NCI-H2107 (cell line): ENCODE measurements around the gene PLD6.
"Not testable (repeated sequence)": the region's sequence is repeated elsewhere in the genome, so short reads cannot be mapped to it uniquely, and the experiment has no call there.

Experiments used
- DNase-seq: peaks from one replicate; lab custom pipeline; 2025; lab: John Stamatoyannopoulos, UW

Gene PLD6, protein sequence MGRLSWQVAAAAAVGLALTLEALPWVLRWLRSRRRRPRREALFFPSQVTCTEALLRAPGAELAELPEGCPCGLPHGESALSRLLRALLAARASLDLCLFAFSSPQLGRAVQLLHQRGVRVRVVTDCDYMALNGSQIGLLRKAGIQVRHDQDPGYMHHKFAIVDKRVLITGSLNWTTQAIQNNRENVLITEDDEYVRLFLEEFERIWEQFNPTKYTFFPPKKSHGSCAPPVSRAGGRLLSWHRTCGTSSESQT

GRCh38 chr17:17206124-17206912, at the start of gene PLD6:
PLD6 (minus strand) TSS chr17:17206333; CDS start chr17:17206286, 47 bp downstream.
- peak; percentile 87 for DNase-seq

- DNase-seq, result not testable (repeated sequence)
Measured at GRCh38 chr17:17255689-17256088, 49.6 kb upstream of the PLD6 start.

DNA sequence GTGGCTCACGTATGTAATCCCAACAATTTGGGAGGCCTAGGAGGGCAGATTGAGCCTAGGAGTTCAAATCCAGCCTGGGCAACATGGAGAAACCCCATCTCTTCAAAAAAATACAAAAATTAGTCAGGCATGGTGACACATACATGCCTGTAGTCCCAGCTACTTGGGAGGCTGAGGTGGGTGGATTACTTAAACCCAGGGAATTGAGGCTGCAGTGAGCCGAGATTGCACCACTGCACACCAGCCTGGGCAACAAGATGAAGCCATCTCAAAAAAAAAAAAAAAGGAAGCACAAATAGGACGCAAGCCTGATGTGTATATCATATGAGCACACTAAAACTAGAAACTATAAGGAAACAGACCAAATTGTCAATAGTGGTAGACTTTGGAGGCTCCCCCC, 47.9 kb upstream of the PLD6 start:
- DNase-seq, result no peak

- DNase-seq, result no peak
Measured at GRCh38 chr17:17253406-17253805, 47.3 kb upstream of the PLD6 start.

DNA sequence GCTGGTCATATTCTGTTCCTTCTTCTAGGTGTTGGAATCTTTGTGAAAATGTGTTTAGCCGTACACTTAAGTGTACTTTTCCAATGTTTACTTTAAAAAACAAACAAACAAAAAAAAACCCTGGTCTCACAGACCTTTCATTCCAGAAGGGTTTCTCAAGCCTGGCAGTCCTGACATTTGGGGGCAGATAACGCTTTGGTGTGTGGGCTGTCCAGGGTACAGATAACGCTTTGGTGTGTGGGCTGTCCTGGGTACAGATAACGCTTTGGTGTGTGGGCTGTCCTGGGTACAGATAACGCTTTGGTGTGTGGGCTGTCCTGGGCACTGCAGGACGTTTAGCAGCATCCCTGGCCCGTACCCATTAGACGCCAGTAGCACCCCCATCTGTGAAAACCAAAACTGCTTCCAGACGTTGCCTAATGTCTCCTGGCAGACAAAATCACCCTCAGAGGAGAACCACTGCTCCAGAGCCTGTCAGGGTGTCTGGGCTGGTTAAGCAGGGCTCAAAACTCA, 46.1 kb upstream of the PLD6 start:
- DNase-seq, result no peak

DNA sequence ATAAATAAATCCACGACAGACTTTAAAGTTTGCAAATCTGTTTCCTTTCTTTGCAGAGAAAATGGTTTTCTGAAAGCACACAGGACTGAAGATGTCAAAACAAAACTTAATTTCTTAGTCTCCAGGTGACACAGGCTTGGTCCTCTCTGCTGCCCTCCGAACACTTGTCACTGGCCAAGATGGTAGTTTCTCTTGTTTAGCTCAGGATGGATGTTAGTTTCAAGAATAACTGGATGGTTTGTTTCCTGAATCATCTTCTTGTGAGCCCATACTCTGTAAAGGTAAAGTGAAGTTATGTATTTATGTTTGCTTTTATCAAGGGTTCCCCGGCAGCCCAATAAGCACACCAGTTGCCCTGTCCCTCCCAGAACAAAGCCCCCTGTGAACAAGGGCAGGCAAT, 40.7 kb upstream of the PLD6 start:
- no peak for DNase-seq

DNA sequence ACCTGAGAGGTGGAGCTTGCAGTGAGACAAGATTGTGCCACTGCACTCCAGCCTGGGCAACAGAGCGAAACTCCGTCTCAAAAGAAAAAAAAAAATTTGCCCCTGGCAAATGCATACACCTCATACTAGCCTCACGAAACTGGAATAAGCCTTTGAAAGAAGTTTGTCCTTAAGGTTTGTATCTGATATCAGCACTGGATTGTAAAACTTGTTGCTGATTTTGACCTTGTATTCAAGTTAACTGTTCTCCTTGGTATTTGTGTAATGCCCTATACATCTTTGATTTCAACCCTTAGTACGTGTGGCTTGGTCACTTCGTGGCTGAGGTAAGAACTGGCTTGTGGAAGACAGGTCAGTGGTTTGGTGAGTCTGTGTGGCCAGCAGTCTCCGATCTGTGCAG, 37.0 kb upstream of the PLD6 start:
- no peak for DNase-seq

- DNase-seq, result no peak
Measured at GRCh38 chr17:17242246-17242645, 36.1 kb upstream of the PLD6 start.

GRCh38 chr17:17241656-17242055, 35.5 kb upstream of the PLD6 start:
- DNase-seq, result no peak

- DNase-seq, result no peak
Measured at GRCh38 chr17:17239832-17240231, 33.7 kb upstream of the PLD6 start.

DNA sequence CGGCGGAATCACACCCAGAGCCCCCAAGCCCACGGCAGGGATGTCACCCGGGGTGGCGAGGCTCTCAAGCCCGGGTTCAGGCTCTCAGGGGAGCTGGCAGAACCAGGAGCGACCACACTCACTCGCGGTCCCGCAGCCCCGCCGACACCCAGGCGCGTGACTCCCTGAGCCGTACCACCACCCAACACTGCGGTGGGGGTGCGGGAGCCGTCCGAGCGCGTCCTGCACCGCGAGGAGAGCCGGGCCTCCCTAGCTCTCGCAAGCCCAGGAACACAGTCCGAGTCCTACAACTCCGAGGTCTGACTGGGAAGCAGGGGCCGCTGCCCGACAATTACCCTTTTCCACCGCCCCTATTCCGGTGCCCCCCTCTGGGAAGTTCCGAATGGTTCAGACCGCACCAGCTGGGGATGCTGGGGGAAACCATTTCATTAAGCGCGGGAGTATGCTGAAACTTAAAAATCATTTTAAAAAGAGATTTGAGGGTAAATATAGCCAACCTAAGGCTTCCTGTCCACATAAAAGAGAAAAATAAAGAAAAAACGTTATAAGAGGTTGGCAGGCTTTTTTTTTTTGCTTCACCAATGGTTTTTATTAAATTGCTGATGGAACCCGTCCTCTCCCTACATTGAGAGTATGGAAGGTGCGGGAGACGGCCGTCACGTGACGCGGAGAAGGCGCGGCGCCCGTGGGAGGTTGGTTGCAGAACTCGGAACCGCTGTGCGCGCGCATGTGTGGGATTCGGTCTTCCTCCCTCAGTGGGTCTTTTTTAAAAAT, 31.1 kb upstream of the PLD6 start, which contains the start of gene FLCN:
FLCN (minus strand) TSS at position 143 of the 774 bp plus-strand sequence. CDS start 9,031 bp downstream, outside the sequence.
- DNase-seq, result peak; percentile 26

GRCh38 chr17:17236295-17237025, 30.3 kb upstream of the PLD6 start:
- DNase-seq, result no peak

GRCh38 chr17:17235212-17236174, 29.4 kb upstream of the PLD6 start:
- no peak for DNase-seq

GRCh38 chr17:17232303-17232621, 26.1 kb upstream of the PLD6 start:
- no peak for DNase-seq

- no peak for DNase-seq
Measured at GRCh38 chr17:17231621-17232302, 25.6 kb upstream of the PLD6 start.

- no peak for DNase-seq
Measured at GRCh38 chr17:17229416-17230384, 23.6 kb upstream of the PLD6 start.

DNA sequence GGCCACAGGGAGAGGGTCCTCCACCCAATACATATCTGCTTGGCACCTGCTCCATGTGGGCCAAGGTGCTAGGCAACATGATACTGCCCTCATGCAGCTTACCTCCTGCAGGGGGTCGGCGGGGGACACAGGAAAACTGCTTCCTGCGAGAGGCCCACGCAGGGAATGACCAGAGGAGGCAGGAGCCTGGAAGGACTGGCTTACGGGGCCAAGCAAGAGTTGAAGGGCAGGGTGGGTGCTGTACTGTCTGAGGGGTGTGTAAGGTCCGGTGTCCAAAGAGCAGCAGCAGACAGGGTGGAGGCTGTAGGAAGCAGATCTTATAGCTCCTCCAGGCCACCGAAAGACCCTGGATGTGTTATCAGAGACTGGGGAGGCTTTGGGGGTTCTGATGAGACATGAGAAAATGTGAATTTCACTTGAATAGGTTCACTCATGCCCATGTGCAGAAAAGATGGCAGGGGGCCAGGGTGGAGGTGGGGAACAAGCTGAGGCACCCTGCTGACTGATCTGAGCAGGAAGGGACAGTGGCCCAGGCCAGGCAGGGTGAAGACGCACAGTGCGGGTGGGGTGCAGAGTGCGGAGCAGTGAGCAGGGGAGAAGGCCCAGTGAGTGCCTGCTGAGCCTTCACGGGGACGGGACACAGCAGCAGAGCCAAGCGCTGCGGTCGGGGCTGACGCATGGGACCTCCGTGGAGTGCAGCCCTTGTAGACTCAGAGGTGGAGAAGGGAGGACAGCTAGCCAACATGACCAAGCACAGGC, 22.6 kb upstream of the PLD6 start:
- no peak for DNase-seq
